Muscle of leg (tissue), 11 donors: Measurements from ENCODE around the gene CDC42BPA. TPM values are rescaled to one million over a fixed set of nuclear protein-coding genes. Genes with fewer than 3 reads are reported as not detected.

Experiments
- DNase-seq: peaks from one replicate; pipeline ENCODE4 v3.0.0; 2013
- H3K27ac ChIP-seq: one replicate; pipeline ENCODE4 v1.5.1; 2013; ENCODE audit warnings: mild to moderate bottlenecking, low read length, control low read depth
- H3K27me3 ChIP-seq: one replicate; pipeline ENCODE4 v1.6.1; 2013; ENCODE audit warnings: low read length; ENCODE audit not compliant: control insufficient read depth, insufficient read depth
- H3K36me3 ChIP-seq: one replicate; pipeline ENCODE4 v1.6.1; 2013; ENCODE audit warnings: low read length; ENCODE audit not compliant: control insufficient read depth, insufficient read depth
- H3K4me1 ChIP-seq: one replicate; pipeline ENCODE4 v1.6.1; 2013; ENCODE audit warnings: low read length; ENCODE audit not compliant: control insufficient read depth, insufficient read depth
- H3K4me3 ChIP-seq: one replicate; pipeline ENCODE4 v1.5.1; 2013; ENCODE audit warnings: low read length, control low read depth
- H3K9me3 ChIP-seq: replicated peaks from 2 replicates; pipeline ENCODE4 v1.6.1; 2013; ENCODE audit warnings: low read depth, low read length; ENCODE audit not compliant: control insufficient read depth
- WGBS: methylation state at CpG from one replicate; pipeline ENCODE4 v1.1.5; 2013; ENCODE audit warnings: missing lambda C conversion rate; ENCODE audit not compliant: insufficient coverage; 5-methylcytosine and 5-hydroxymethylcytosine counted together
- polyA plus RNA-seq, 8 donors: library from polyadenylated mRNA; unstranded; fragments of 120-200 nt; gene quantifications; one replicate each; pipeline versions ENCODE4 v1.2.1 to v1.2.3, GENCODE V29; 2013; ENCODE audit warnings: inconsistent platforms in 1 of 8, low replicate concordance in 1 of 8; ENCODE audit not compliant: insufficient read length in 8 of 8, insufficient read depth in 1 of 8
- total RNA-seq: library from RNA; stranded (reverse); fragments of 120-200 nt; gene quantifications from one replicate; pipeline ENCODE4 v1.2.4, GENCODE V29; 2013

The CDC42BPA gene
- total and polyA plus RNA-seq, 9 donors = 22.0 to 38.2 (median 29.3) TPM

- WGBS = 91% methylated on average over 7 of the region's 9 CpGs
- no peaks in the 10 kb centered on the region for H3K27me3 ChIP-seq
- DNase-seq = no peak
These were observed 133.0 kb downstream of the CDC42BPA start for GRCh38 chr1:227185291-227185690.

DNA sequence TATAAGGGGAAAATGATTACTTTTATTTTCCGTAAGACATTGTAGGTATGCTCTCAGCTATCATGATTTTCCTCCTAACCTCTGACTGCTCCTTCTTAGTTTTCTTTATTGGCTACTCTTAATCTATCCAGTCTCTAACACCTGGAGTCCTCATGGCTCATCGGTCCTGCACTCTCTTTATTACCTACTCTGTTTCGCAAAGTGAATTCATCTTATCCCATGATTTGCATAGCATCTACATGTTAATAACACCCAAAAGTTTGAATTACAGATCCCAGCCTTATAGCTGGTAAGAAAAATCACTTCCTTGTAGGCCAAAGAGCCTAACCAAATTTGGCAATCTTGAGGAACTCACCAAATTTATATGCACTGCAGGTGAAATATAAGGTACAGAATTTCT, 136.3 kb downstream of the CDC42BPA start:
- no peaks in the 10 kb centered on the region for H3K4me1 ChIP-seq
- H3K36me3 ChIP-seq = peaks cover 2% of the 10 kb centered on the region
- H3K4me3 ChIP-seq = no peak overlapping the region
- H3K27ac ChIP-seq = no peak overlapping the region
- 88% methylated on average over 2 of the region's 3 CpGs for WGBS
- no peak for DNase-seq
- H3K27me3 ChIP-seq = no peaks in the 10 kb centered on the region
- no peaks in the 10 kb centered on the region for H3K9me3 ChIP-seq

More at GRCh38 chr1:227185291-227185690, 133.0 kb downstream of the CDC42BPA start:
- Histone ChIP-seq H3K4me1 (no peaks in the 10 kb centered on the region), H3K36me3 (peaks cover 2% of the 10 kb centered on the region), H3K9me3 (no peaks in the 10 kb centered on the region), H3K27ac (no peak overlapping the region), H3K4me3 (no peak overlapping the region)

DNA sequence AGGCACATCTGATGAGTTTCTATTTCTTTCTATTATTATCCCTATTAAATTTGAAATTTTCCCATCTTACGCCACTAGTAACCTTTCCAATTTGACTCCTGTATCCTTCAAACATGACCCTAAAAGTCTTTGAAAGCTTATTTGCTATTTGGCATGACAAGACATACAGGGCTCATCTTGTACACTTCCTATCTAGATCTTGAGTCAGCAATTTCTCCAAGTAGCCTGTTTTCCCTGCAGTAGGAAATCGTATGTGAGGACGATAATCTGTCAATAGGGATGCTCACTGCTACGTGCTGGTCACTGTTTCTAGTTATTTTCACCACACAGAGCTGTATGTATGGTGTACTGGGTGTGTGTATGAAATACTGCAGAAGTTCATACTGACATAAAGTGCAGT, 142.7 kb downstream of the CDC42BPA start:
- Histone ChIP-seq H3K27ac (no peak overlapping the region), H3K36me3 (no peaks in the 10 kb centered on the region), H3K4me1 (no peaks in the 10 kb centered on the region), H3K27me3 (no peaks in the 10 kb centered on the region), H3K9me3 (no peaks in the 10 kb centered on the region), H3K4me3 (no peak overlapping the region)
- WGBS = no CpG with 5 or more reads among the region's 4 CpGs
- no peak for DNase-seq

DNA sequence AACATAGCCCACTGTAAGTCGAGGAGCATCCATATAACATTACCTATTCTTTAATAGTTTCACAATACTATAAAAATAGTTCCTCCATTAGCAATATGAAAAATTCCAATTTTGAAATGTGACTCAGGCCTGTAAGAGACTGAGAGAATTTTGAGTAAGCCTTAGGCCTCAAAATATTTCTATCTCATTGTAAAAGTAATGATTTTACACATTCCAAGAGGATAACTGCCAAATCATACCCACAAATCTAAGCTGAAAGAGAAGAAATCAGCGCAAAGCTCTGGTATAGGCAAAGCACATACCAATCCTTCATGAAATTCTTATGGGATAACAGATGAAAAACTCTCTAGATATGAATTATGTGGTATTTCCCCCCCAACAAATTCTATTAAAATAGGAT, 144.1 kb downstream of the CDC42BPA start:
- no peak for DNase-seq
- H3K27ac ChIP-seq = no peak overlapping the region
- H3K4me1 ChIP-seq = no peaks in the 10 kb centered on the region
- H3K4me3 ChIP-seq = no peak overlapping the region
- H3K9me3 ChIP-seq = no peaks in the 10 kb centered on the region
- H3K27me3 ChIP-seq = no peaks in the 10 kb centered on the region
- H3K36me3 ChIP-seq = no peaks in the 10 kb centered on the region
- WGBS = no CpG with 5 or more reads among the region's 2 CpGs

GRCh38 chr1:227170361-227171166, 147.7 kb downstream of the CDC42BPA start:
- no peak overlapping the region for H3K27ac ChIP-seq
- peak; percentile 18 for DNase-seq
- no CpG with 5 or more reads among the region's 3 CpGs for WGBS
- no peaks in the 10 kb centered on the region for H3K36me3 ChIP-seq
- no peaks in the 10 kb centered on the region for H3K27me3 ChIP-seq
- H3K9me3 ChIP-seq = no peaks in the 10 kb centered on the region
- no peak overlapping the region for H3K4me3 ChIP-seq
- no peaks in the 10 kb centered on the region for H3K4me1 ChIP-seq

GRCh38 chr1:227169343-227169742, 148.9 kb downstream of the CDC42BPA start:
- Histone ChIP-seq H3K9me3 (no peaks in the 10 kb centered on the region), H3K27me3 (no peaks in the 10 kb centered on the region), H3K36me3 (no peaks in the 10 kb centered on the region), H3K27ac (no peak overlapping the region), H3K4me3 (no peak overlapping the region), H3K4me1 (no peaks in the 10 kb centered on the region)
- DNase-seq = no peak

DNA sequence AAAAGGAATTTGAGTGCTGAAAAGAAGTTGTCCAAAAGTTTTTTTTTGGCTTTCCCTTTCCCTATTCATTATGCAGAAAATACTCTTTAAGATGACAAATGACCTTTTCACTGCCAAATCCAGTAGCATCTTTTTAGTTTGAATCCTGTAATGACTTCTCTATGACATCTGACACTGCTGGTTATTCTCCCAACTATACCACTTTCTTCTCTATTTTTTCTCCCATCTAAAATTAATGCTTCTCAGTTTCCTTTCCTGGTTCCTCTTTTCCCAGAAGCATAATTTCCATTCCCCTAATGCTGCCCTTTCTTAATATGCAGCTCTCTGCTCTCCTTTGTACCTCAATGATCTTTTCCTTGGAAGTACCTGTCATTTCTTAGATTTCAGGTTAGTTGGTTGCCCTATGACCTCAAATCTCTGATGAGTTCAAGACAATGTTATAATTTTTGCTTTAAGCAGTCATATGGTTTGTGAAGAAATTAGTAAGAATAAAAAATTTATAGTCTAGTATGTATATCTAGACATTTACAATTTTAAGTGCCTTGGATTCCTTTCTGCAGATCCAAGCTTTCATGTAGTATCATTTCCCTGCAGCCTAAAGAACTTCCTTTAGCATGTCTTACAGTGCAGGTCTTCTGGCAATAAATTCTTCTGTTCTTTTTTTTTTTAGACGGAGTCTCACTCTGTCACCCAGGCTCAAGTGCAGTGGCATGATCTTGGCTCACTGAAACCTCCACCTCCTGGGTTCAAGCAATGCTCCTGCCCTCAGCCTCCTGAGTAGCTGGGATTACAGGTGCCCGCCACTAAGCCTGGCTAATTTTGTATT, 150.8 kb downstream of the CDC42BPA start:
- no CpG with 5 or more reads among the region's 2 CpGs for WGBS
- Histone ChIP-seq H3K4me3 (no peak overlapping the region), H3K27me3 (no peaks in the 10 kb centered on the region), H3K27ac (no peak overlapping the region), H3K9me3 (no peaks in the 10 kb centered on the region), H3K4me1 (no peaks in the 10 kb centered on the region), H3K36me3 (no peaks in the 10 kb centered on the region)
- peak; percentile 1 for DNase-seq

GRCh38 chr1:227166559-227166958, 151.7 kb downstream of the CDC42BPA start:
- Histone ChIP-seq H3K27me3 (no peaks in the 10 kb centered on the region), H3K36me3 (no peaks in the 10 kb centered on the region), H3K4me3 (no peak overlapping the region), H3K9me3 (no peaks in the 10 kb centered on the region), H3K27ac (no peak overlapping the region), H3K4me1 (no peaks in the 10 kb centered on the region)
- WGBS = no CpG with 5 or more reads among the region's 1 CpG
- no peak for DNase-seq

- Histone ChIP-seq H3K27ac (no peak overlapping the region), H3K4me3 (no peak overlapping the region), H3K27me3 (no peaks in the 10 kb centered on the region), H3K9me3 (no peaks in the 10 kb centered on the region), H3K36me3 (peaks cover 10% of the 10 kb centered on the region), H3K4me1 (no peaks in the 10 kb centered on the region)
- DNase-seq = no peak
- WGBS = no CpG with 5 or more reads among the region's 2 CpGs
These were observed 156.8 kb downstream of the CDC42BPA start for GRCh38 chr1:227161470-227161869.

DNA sequence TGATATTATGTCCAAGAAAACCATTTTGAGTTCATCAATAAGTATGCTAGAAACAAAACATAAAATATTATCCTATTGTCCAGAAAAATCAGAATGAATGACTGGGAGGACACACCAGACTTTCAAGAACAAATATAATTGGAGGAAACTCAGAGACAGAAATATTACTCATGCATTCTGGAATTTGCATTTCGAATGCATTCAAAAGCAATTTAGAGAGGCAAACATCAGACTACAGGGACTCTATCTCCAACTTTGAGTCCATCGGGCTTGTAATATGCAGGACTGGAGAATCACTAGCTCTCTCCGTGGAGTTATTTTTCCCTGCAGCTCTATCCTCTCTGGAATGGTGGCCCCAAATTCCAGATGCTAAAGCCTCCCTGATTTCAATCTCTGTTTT, 161.8 kb downstream of the CDC42BPA start:
- Histone ChIP-seq H3K4me1 (no peaks in the 10 kb centered on the region), H3K9me3 (no peaks in the 10 kb centered on the region), H3K4me3 (no peak overlapping the region), H3K27ac (no peak overlapping the region), H3K27me3 (no peaks in the 10 kb centered on the region), H3K36me3 (peaks cover 10% of the 10 kb centered on the region)
- DNase-seq = no peak
- 100% methylated on average over 2 of the region's 3 CpGs for WGBS
